Fibroblast of lung (primary cell): ENCODE measurements around the gene SLC7A5. TPM values are rescaled to one million over a fixed set of nuclear protein-coding genes. Genes with fewer than 3 reads are reported as not detected.
"Not testable (repeated sequence)": the region's sequence is repeated elsewhere in the genome, so short reads cannot be mapped to it uniquely, and the experiment has no call there.

ENCODE experiments used
- DNase-seq, 2 donors: peaks; one replicate each; pipeline versions ENCODE4 v3.0.0 to v3.0.0-alpha.2; 2010; ENCODE audit warnings: low read depth in 2 of 2
- H2AFZ ChIP-seq: 2 replicates; pipeline ENCODE4 v1.5.1; 2012; ENCODE audit warnings: low read length, control low read depth, inconsistent platforms
- H3K27ac ChIP-seq: 2 replicates; pipeline ENCODE4 v1.5.1; 2011; ENCODE audit warnings: low read length, control low read depth; ENCODE audit not compliant: insufficient read depth
- H3K27me3 ChIP-seq: 2 replicates; pipeline ENCODE4 v1.5.1; 2011; ENCODE audit warnings: mild to moderate bottlenecking, low read length; ENCODE audit not compliant: control insufficient read depth, insufficient read depth
- H3K36me3 ChIP-seq: 2 replicates; pipeline ENCODE4 v1.5.1; 2011; ENCODE audit warnings: low read length; ENCODE audit not compliant: control insufficient read depth, insufficient read depth
- H3K4me1 ChIP-seq: 2 replicates; pipeline ENCODE4 v1.5.1; 2011; ENCODE audit warnings: low read length; ENCODE audit not compliant: control insufficient read depth, insufficient read depth; ENCODE audit errors: extremely low read depth
- H3K4me2 ChIP-seq: 2 replicates; pipeline ENCODE4 v1.5.1; 2011; ENCODE audit warnings: low read length, control low read depth; ENCODE audit not compliant: insufficient read depth; ENCODE audit errors: extremely low read depth
- H3K4me3 ChIP-seq, 4 experiments: fragments of 200-600 bp in 1 of 4; sonication (generic) in 1 of 4; replicated peaks in 1 of 4; 2 replicates each; pipeline ENCODE4 v1.5.1; 2011 to 2016; ENCODE audit warnings: low read length in 4 of 4, low read depth in 3 of 4, mild to moderate bottlenecking in 3 of 4, control low read depth in 2 of 4, inconsistent platforms in 1 of 4, mixed read lengths in 1 of 4; ENCODE audit not compliant: insufficient read depth in 1 of 4; ENCODE audit errors: control extremely low read depth in 1 of 4
- H3K79me2 ChIP-seq: 2 replicates; pipeline ENCODE4 v1.5.1; 2012; ENCODE audit warnings: mild to moderate bottlenecking, low read length, inconsistent platforms; ENCODE audit not compliant: control insufficient read depth, insufficient read depth
- H3K9ac ChIP-seq: 2 replicates; pipeline ENCODE4 v1.5.1; 2011; ENCODE audit warnings: mild to moderate bottlenecking, low read length, control low read depth; ENCODE audit not compliant: insufficient read depth
- H3K9me3 ChIP-seq: 2 replicates; pipeline ENCODE4 v1.5.1; 2012; ENCODE audit warnings: low read depth, low read length; ENCODE audit not compliant: control insufficient read depth, insufficient read depth
- H4K20me1 ChIP-seq: 2 replicates; pipeline ENCODE4 v1.5.1; 2011; ENCODE audit warnings: low read length; ENCODE audit not compliant: control insufficient read depth, insufficient read depth; ENCODE audit errors: extremely low read depth
- EZH2 ChIP-seq: IDR thresholded peaks from 2 replicates; pipeline ENCODE4 v1.5.1; 2012; ENCODE audit warnings: low read length, control low read depth, mild to moderate bottlenecking; ENCODE audit errors: missing control alignments
- polyA plus RNA-seq, 2 donors: library from polyadenylated mRNA; depleted of rRNA in 1 of 2; stranded (reverse) in 1 of 2; unstranded in 1 of 2; fragments of >200 nt; gene quantifications; 2 replicates each; pipeline ENCODE4 v1.2.1, GENCODE V29; 2011 to 2012; ENCODE audit warnings: missing spikeins in 1 of 2
- total RNA-seq: library from RNA; depleted of rRNA; stranded (reverse); fragments of >200 nt; gene quantifications from 2 replicates; pipeline ENCODE4 v1.2.1, GENCODE V29; 2014
- TF ChIP-seq, protein P1 (sequence below), 2 donors: IDR thresholded peaks in 1 of 2; conservative IDR thresholded peaks in 1 of 2; 1 replicate in 1 of 2; 2 replicates in 1 of 2; pipeline ENCODE4 v1.5.1; 2011 to 2012; ENCODE audit warnings: low read length in 2 of 2, control low read depth in 1 of 2, inconsistent platforms in 1 of 2, low read depth in 1 of 2, mild to moderate bottlenecking in 1 of 2

The SLC7A5 gene
- total and polyA plus RNA-seq, 2 donors (not counting 1 experiment from before 2014, with no cell fraction given) = 5.2 to 38.3 TPM

DNA sequence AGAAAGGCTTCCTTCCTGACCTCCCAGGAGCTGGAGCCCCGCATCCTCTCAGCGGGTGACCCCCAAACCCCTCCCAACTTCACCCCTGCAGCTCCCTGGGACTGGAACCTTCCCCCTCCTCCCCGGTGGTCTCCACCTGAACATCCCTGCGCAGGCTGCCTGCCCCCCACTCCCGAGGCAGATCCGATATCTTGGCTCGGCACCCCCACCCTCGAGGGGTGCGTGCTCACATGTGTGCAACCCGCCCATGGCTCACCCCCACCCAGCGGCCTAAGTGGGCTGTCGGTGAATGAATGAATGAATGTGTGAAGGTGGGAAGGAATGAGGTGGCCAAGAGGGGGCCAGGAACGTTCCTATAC is 39.7 kb downstream of the SLC7A5 start:
- no peaks in the 10 kb centered on the region for H4K20me1 ChIP-seq
- no peak overlapping the region for H3K9ac ChIP-seq
- no peaks in the 10 kb centered on the region for H3K9me3 ChIP-seq
- H3K4me1 ChIP-seq = no peaks in the 10 kb centered on the region
- no peak overlapping the region for H3K27ac ChIP-seq
- H2AFZ ChIP-seq = no peak overlapping the region
- peaks cover 6% of the 10 kb centered on the region for H3K36me3 ChIP-seq
- DNase-seq = no peak
- H3K27me3 ChIP-seq = no peaks in the 10 kb centered on the region
- no peak overlapping the region for H3K4me3 ChIP-seq
- no peak overlapping the region for H3K4me2 ChIP-seq
- TF ChIP-seq, protein P1, sequence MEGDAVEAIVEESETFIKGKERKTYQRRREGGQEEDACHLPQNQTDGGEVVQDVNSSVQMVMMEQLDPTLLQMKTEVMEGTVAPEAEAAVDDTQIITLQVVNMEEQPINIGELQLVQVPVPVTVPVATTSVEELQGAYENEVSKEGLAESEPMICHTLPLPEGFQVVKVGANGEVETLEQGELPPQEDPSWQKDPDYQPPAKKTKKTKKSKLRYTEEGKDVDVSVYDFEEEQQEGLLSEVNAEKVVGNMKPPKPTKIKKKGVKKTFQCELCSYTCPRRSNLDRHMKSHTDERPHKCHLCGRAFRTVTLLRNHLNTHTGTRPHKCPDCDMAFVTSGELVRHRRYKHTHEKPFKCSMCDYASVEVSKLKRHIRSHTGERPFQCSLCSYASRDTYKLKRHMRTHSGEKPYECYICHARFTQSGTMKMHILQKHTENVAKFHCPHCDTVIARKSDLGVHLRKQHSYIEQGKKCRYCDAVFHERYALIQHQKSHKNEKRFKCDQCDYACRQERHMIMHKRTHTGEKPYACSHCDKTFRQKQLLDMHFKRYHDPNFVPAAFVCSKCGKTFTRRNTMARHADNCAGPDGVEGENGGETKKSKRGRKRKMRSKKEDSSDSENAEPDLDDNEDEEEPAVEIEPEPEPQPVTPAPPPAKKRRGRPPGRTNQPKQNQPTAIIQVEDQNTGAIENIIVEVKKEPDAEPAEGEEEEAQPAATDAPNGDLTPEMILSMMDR (conservative IDR thresholded peaks at IDR 0.05 in 1 of 2, IDR thresholded peaks at IDR 0.05 in 1 of 2; ENCODE audit: low read depth in 1 of 2, low read length in 2 of 2) = no peak
- no peaks in the 10 kb centered on the region for H3K79me2 ChIP-seq

DNA sequence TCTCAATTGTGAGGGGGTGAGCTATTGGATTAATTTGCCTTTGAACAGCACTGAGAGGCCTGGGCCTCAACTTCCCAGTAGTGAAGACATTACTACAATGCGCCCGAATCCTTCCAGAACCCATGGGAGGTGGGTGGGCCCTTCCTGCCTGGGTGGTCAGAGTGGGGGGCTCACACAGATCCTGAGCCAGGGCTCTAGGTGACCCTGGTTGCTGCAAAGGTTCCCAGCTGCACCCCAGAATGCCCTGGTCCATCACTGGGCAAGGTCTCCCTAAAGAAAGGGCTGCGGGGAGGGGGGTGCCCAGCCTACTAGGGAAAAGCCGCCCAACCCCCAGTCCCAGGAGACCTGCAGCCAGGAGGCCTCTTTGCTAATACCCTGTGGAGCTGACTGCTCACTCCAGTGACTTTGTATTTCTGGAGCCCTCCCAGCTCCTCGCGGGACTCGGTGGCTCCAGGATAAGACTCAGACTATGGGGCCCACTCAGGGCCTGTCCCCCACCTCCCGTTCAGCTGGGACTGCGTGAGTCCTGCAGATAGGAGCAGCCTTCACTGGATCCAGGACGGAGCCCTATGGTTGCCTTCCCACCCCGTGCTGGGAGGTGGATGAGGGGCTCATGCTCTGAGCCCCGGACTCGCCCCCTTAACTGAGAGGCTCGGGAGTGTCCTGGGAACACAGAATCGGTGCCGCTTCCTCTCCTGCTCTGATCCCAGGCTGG is 40.2 kb downstream of the SLC7A5 start:
- H2AFZ ChIP-seq = no peak overlapping the region
- H3K36me3 ChIP-seq = peaks cover 4% of the 10 kb centered on the region
- no peak for TF ChIP-seq EZH2
- TF ChIP-seq, protein P1 (conservative IDR thresholded peaks at IDR 0.05 in 1 of 2, IDR thresholded peaks at IDR 0.05 in 1 of 2; ENCODE audit: low read depth in 1 of 2, low read length in 2 of 2) = no peak
- no peaks in the 10 kb centered on the region for H4K20me1 ChIP-seq
- H3K4me2 ChIP-seq = no peak overlapping the region
- no peaks in the 10 kb centered on the region for H3K79me2 ChIP-seq
- H3K27ac ChIP-seq = no peak overlapping the region
- H3K9ac ChIP-seq = no peak overlapping the region
- no peak overlapping the region for H3K4me3 ChIP-seq
- DNase-seq = no peak
- no peaks in the 10 kb centered on the region for H3K4me1 ChIP-seq
- H3K27me3 ChIP-seq = no peaks in the 10 kb centered on the region
- H3K9me3 ChIP-seq = no peaks in the 10 kb centered on the region

DNA sequence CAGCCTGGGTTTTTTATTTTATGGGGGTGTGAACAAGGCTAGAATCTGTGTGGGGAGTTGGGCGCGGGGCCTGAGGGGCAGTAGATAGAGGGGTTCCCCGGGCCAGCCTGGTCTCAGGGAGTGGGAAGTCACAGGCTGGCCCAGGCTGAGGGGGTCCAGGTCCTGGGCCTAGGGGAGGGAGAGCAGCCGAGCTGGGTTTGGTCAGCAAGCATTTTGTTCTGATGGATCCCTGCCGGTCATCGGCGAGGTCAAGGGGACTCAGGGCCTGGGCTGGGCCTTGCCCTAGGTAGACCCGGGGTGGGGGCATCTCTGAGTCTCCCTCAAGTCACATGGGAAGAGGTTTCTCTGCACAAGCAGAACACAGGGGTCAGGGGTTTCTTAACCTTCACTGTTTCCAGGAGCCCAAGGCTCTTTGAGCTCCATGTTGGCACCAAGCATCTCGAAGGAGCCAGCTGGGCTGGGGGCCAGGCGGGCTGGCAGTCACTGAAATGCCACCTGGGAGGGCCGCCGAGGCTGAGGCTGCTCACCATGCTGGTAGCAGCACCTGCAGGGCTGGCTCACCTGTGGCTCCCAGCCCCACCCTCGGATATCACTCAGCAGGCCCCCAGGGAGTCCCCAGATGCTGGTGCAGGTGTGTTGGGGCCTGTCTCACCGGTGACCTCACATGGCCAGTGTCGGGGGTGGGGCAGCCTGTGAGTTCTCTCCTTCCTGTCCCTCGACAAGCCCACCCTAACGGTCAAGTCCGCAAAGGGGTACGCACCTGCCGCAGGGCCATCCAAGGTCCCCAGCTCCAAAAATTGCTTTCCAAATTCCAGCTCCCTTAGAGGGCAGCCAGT is 41.0 kb downstream of the SLC7A5 start:
- Histone ChIP-seq H3K4me3 (no peak overlapping the region), H3K9ac (no peak overlapping the region), H3K4me1 (no peaks in the 10 kb centered on the region), H3K9me3 (no peaks in the 10 kb centered on the region), H3K4me2 (no peak overlapping the region), H3K36me3 (peaks cover 2% of the 10 kb centered on the region), H2AFZ (no peak overlapping the region), H3K27ac (no peak overlapping the region), H3K27me3 (no peaks in the 10 kb centered on the region), H3K79me2 (no peaks in the 10 kb centered on the region), H4K20me1 (no peaks in the 10 kb centered on the region)
- no peak for DNase-seq
- no peak for TF ChIP-seq EZH2
- TF ChIP-seq, protein P1 (conservative IDR thresholded peaks at IDR 0.05 in 1 of 2, IDR thresholded peaks at IDR 0.05 in 1 of 2; ENCODE audit: low read depth in 1 of 2, low read length in 2 of 2) = no peak

DNA sequence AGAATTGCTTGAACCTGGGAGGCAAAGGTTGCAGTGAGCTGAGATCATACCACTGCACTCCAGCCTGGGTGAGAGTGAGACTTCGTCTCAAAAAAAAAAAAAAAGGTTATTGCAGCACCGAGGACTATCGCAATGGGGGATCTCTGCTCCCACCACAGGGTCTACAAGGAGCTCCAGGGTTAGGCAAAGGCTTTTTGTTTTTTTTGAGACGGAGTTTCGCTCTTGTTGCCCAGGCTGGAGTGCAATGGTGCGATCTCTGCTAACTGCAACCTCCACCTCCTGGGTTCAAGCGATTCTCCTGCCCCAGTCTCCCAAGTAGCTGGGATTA is 41.8 kb downstream of the SLC7A5 start:
- not testable (repeated sequence) for H3K79me2 ChIP-seq, H2AFZ ChIP-seq, H3K4me2 ChIP-seq, H3K27me3 ChIP-seq, H3K4me1 ChIP-seq, H3K36me3 ChIP-seq, H3K27ac ChIP-seq, H3K9me3 ChIP-seq, H4K20me1 ChIP-seq, DNase-seq, H3K4me3 ChIP-seq, H3K9ac ChIP-seq
